Measurements from ENCODE around the gene RBMS3. TPM values are rescaled to one million over a fixed set of nuclear protein-coding genes. Genes with fewer than 3 reads are reported as not detected.

RBMS3 gene
- total RNA-seq, 4 donors from 2014 or later, result 7.3 to 21.8 (median 12.8) TPM

DNA sequence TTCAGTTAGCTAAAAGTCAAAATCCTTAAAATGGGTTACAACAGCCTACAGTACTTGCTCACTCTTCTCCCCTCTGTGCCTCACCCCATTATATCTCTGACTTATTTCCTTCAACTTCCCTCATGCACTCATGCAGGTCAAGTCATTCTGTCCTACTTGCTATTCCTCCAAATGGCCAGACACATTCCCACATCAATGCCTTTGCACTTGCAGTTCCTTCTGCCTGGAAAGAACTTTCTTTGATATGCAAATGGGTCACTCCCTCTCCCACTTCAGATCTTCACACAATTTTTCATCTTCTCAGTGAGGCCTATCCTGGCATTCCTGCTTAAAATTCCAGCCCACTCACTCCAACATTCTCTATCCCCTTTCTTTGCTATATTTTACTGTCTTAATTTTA is 778.4 kb downstream of the RBMS3 start:
- intact Hi-C loops (cut with DNase I; ENCODE audit: low total_unique reads), result no loop called here
- DNase-seq (ENCODE audit: low spot score in 2 of 2), result no peak
- TF ChIP-seq POLR2A (IDR thresholded peaks at IDR 0.05) (no peak), CTCF (IDR thresholded peaks at IDR 0.05) (no peak)
- H3K4me3 ChIP-seq (ENCODE audit: low read depth, poor library complexity, severe bottlenecking), result no peak overlapping the region
